ENCODE data around the gene SIGLEC12. TPM values are rescaled to one million over a fixed set of nuclear protein-coding genes. Genes with fewer than 3 reads are reported as not detected.

Gene SIGLEC12
- total and polyA plus RNA-seq, 9 of the 15 experiments (the other 6 are each of a cell fraction or from before 2014, with no cell fraction given), result 0.08 to 1.3 (median 0.54) TPM

GRCh38 chr19:51508059-51508733 is 6.6 kb upstream of the SIGLEC12 start (continued):
- TF ChIP-seq IRF9 (tag; IDR thresholded peaks at IDR 0.05) (no peak), ZNF431 (CRISPR knock-in tag; IDR thresholded peaks at IDR 0.05) (no peak), ZNF785 (CRISPR knock-in tag; IDR thresholded peaks at IDR 0.05) (no peak), POLR2AphosphoS5 (IDR thresholded peaks at IDR 0.05; ENCODE audit: control insufficient read depth, insufficient read depth, low read depth, low read length) (peak; percentile 99), FOXO4 (CRISPR knock-in tag; IDR thresholded peaks at IDR 0.05) (no peak), NR2F6 (CRISPR knock-in tag; IDR thresholded peaks at IDR 0.05) (no peak), CTCF (IDR thresholded peaks at IDR 0.05 in 2 of 3, conservative IDR thresholded peaks at IDR 0.05 in 1 of 3; ENCODE audit: insufficient read depth in 2 of 3, low read depth in 1 of 3, low read length in 3 of 3) (no peak), RBFOX2 (IDR thresholded peaks at IDR 0.05; ENCODE audit: low read depth, low read length) (no peak), RHOXF2B (CRISPR knock-in tag; conservative IDR thresholded peaks at IDR 0.05) (no peak), XRCC5 (IDR thresholded peaks at IDR 0.05; ENCODE audit: low read depth, low read length) (peak; percentile 44; the same call in 1 of the 2 replicates), E4F1 (CRISPR knock-in tag; IDR thresholded peaks at IDR 0.05; ENCODE audit: borderline replicate concordance) (no peak), ATF4 (CRISPR knock-in tag; IDR thresholded peaks at IDR 0.05) (peak; percentile 69; the same call in 1 of the 2 replicates), SMARCA4 (IDR thresholded peaks at IDR 0.05) (peak; percentile 98), ZNF764 (CRISPR knock-in tag; IDR thresholded peaks at IDR 0.05; ENCODE audit: low read depth) (no peak), NBN (IDR thresholded peaks at IDR 0.05; ENCODE audit: low read depth) (peak; percentile 88), CBFA2T2 (conservative IDR thresholded peaks at IDR 0.05) (peak; percentile 98), MEF2D (tag; conservative IDR thresholded peaks at IDR 0.05; ENCODE audit: low read depth) (no peak), CHD4 (IDR thresholded peaks at IDR 0.05; ENCODE audit: insufficient read depth, insufficient replicate concordance, low read depth, low read length, poor library complexity, severe bottlenecking) (no peak), ELF1 (tag; IDR thresholded peaks at IDR 0.05) (peak; percentile 17; the same call in 1 of the 2 replicates), ZNF79 (CRISPR knock-in tag; IDR thresholded peaks at IDR 0.05; ENCODE audit: low read depth) (no peak), CREM (IDR thresholded peaks at IDR 0.05; ENCODE audit: low read depth) (peak; percentile 77)

Measured in K562 (cell line).